GM12801 (cell line): ENCODE measurements around the gene OR6M1.

ENCODE experiments used
- CTCF ChIP-seq: IDR thresholded peaks from one replicate; pipeline ENCODE4 v1.5.1; 2011; ENCODE audit warnings: control low read depth; ENCODE audit not compliant: insufficient read length; ENCODE audit errors: extremely low read depth

The OR6M1 gene

GRCh38 chr11:123762422-123762821, 43.7 kb downstream of the OR6M1 start:
- no peak for TF ChIP-seq CTCF

GRCh38 chr11:123760894-123761293, 45.3 kb downstream of the OR6M1 start:
- TF ChIP-seq CTCF = no peak

- no peak for TF ChIP-seq CTCF
Observed at GRCh38 chr11:123757976-123758375, 48.2 kb downstream of the OR6M1 start.

GRCh38 chr11:123755813-123756212, 50.3 kb downstream of the OR6M1 start:
- no peak for TF ChIP-seq CTCF
